Measurements from ENCODE around the gene LUZP2. TPM values are rescaled to one million over a fixed set of nuclear protein-coding genes. Genes with fewer than 3 reads are reported as not detected.

LUZP2 gene
- total RNA-seq, 1 experiment from 2014 or later: 0.11 TPM

DNA sequence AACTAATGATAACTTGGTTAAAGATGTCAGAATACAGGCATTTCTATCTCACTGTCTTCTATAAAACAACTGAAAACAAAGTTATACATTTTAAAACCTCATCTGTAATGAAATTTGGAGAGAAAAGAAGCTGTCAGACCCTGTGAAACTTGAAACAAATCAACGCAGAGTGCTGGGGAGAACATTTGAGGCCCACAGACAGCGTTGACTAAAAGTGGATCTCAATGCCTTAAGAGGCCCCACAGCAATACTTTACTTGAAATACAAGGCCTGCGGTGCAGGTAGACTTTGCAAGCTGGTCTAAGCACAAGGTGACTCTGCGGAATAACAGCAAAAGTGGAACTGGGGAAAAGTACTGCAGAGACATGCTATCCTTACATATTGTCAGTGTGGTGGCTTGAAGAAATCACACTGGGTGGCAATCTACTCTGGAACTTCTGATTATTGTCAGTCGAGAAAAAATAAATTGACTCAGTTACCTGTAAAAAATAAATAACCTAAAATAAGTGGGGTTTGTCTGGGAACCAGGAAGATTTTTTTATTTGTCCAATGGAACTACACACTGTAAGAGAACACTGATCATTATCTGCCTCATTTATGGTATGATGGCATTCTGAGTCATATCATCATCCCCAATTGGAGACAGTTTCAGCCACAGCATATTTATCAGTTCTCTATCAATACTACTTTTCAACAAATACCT is 138.9 kb downstream of the LUZP2 start:
- peaks cover 4% of the 10 kb centered on the region for H3F3A ChIP-seq (ENCODE audit: low read length, unreplicated experiment)
- no peaks in the 10 kb centered on the region for H3K79me2 ChIP-seq (ENCODE audit: low read length)
- intact Hi-C loops (cut with micrococcal nuclease): loop anchor here (1.0 to 5.0 kb wide), 3 partner anchors 48 to 123 kb away; no protein-coding TSS in a partner anchor
- CTCF ChIA-PET: no interaction called here
- no peaks in the 10 kb centered on the region for H3K36me3 ChIP-seq (ENCODE audit: low read depth, low read length)
- BruUV-seq (replicated peaks): no TSS peak
- POLR2A ChIA-PET (ENCODE audit: unreplicated experiment): no interaction called here
- peak overlapping the region; percentile 38 for H3K4me3 ChIP-seq (ENCODE audit: low read length)
- ATAC-seq (peak; percentile 87), DNase-seq (peak; percentile 90)
- H3K9me3 ChIP-seq (ENCODE audit: low read length): no peaks in the 10 kb centered on the region
- H2AFZ ChIP-seq (ENCODE audit: low read length): peak overlapping the region; percentile 61; the same call in 1 of the 2 replicates
- H3K9ac ChIP-seq (ENCODE audit: low read length): peak overlapping the region; percentile 88
- no peaks in the 10 kb centered on the region for H3K27me3 ChIP-seq (ENCODE audit: low read length)
- peaks cover 36% of the 10 kb centered on the region for H3K4me1 ChIP-seq (ENCODE audit: insufficient read depth, low read length)
- H3K9me2 ChIP-seq (replicated peaks; ENCODE audit: low read length): no peaks in the 10 kb centered on the region
- peak overlapping the region; percentile 81 for H3K4me2 ChIP-seq (ENCODE audit: low read length)
- TF ChIP-seq, protein P1, sequence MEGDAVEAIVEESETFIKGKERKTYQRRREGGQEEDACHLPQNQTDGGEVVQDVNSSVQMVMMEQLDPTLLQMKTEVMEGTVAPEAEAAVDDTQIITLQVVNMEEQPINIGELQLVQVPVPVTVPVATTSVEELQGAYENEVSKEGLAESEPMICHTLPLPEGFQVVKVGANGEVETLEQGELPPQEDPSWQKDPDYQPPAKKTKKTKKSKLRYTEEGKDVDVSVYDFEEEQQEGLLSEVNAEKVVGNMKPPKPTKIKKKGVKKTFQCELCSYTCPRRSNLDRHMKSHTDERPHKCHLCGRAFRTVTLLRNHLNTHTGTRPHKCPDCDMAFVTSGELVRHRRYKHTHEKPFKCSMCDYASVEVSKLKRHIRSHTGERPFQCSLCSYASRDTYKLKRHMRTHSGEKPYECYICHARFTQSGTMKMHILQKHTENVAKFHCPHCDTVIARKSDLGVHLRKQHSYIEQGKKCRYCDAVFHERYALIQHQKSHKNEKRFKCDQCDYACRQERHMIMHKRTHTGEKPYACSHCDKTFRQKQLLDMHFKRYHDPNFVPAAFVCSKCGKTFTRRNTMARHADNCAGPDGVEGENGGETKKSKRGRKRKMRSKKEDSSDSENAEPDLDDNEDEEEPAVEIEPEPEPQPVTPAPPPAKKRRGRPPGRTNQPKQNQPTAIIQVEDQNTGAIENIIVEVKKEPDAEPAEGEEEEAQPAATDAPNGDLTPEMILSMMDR (conservative IDR thresholded peaks at IDR 0.05; ENCODE audit: low read depth, low read length): 0 out of 2 replicates have a peak, but pooled peaks have one; percentile 24
- TF ChIP-seq EZH2 (IDR thresholded peaks at IDR 0.05; ENCODE audit: low read length, unreplicated experiment): no peak
- peak overlapping the region; percentile 100 for H3K27ac ChIP-seq (ENCODE audit: low read length)
- H4K20me1 ChIP-seq (ENCODE audit: low read length): no peaks in the 10 kb centered on the region

DNA sequence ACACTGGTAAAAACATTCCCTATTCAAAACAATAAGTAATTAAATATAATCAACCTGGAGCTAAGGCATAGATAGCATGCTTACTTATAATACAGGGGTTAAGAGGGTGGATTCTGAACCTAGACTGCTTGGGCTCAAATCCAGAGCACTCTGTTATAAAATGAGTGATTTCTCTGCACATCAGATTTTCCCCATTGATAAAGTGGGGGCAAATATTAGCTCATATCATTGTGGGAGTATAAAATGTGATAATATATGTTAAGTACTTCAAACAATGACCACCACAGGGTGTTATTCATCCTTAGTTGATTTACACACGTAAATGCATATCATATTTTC is 139.4 kb downstream of the LUZP2 start:
- no peaks in the 10 kb centered on the region for H3K9me3 ChIP-seq (ENCODE audit: low read length)
- H2AFZ ChIP-seq (ENCODE audit: low read length): no peak overlapping the region
- no peaks in the 10 kb centered on the region for H4K20me1 ChIP-seq (ENCODE audit: low read length)
- ChIA-PET POLR2A (ENCODE audit: unreplicated experiment) (no interaction called here), CTCF (interaction anchor here (0.6 kb wide), 1 partner anchor 124 kb away, joined by 3 read pairs; no protein-coding TSS in a partner anchor)
- peak overlapping the region; percentile 56 for H3K4me2 ChIP-seq (ENCODE audit: low read length)
- no peaks in the 10 kb centered on the region for H3K27me3 ChIP-seq (ENCODE audit: low read length)
- H3K4me1 ChIP-seq (ENCODE audit: insufficient read depth, low read length): peaks cover 36% of the 10 kb centered on the region
- peak overlapping the region; percentile 100 for H3K27ac ChIP-seq (ENCODE audit: low read length)
- H3F3A ChIP-seq (ENCODE audit: low read length, unreplicated experiment): peaks cover 4% of the 10 kb centered on the region
- intact Hi-C loops (cut with micrococcal nuclease): loop anchor here (1.0 to 5.0 kb wide), 3 partner anchors 49 to 124 kb away; no protein-coding TSS in a partner anchor
- ATAC-seq: peak; percentile 55
- H3K4me3 ChIP-seq (ENCODE audit: low read length): no peak overlapping the region
- DNase-seq: peak; percentile 63
- H3K9ac ChIP-seq (ENCODE audit: low read length): peak overlapping the region; percentile 51
- BruUV-seq (replicated peaks): no TSS peak
- H3K36me3 ChIP-seq (ENCODE audit: low read depth, low read length): no peaks in the 10 kb centered on the region
- no peaks in the 10 kb centered on the region for H3K79me2 ChIP-seq (ENCODE audit: low read length)
- no peaks in the 10 kb centered on the region for H3K9me2 ChIP-seq (replicated peaks; ENCODE audit: low read length)
- TF ChIP-seq, protein P1 (conservative IDR thresholded peaks at IDR 0.05; ENCODE audit: low read depth, low read length): no peak
- TF ChIP-seq EZH2phosphoT487 (IDR thresholded peaks at IDR 0.05; ENCODE audit: borderline replicate concordance, low read length) (no peak), EZH2 (IDR thresholded peaks at IDR 0.05; ENCODE audit: low read length, unreplicated experiment) (no peak)

DNA sequence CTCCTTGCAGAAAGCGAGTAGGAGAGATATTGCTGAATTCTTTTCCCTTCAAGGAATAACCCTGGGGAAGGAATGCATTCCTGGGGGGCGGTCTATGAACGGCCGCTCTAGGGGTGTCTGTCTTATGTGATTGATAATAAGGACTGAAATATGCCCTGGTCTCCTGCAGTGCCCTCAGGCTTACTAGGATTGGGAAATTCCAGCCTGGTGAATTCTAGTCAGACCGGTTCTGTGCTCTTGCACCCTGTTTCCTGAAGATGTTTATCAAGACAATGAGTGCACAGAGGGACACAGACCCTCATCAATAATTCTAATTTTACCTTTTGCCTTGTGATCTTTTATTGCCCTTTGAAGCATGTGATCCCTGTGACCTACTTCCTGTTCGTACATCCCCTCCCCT is 140.7 kb downstream of the LUZP2 start:
- H3K4me2 ChIP-seq (ENCODE audit: low read length): peak overlapping the region; percentile 43; the same call in 1 of the 2 replicates
- H3K79me2 ChIP-seq (ENCODE audit: low read length): no peaks in the 10 kb centered on the region
- no peak overlapping the region for H3K4me3 ChIP-seq (ENCODE audit: low read length)
- intact Hi-C loops (cut with micrococcal nuclease): loop anchor here (5.0 kb wide), 2 partner anchors 50 to 125 kb away; no protein-coding TSS in a partner anchor
- BruUV-seq (replicated peaks): no TSS peak
- H2AFZ ChIP-seq (ENCODE audit: low read length): no peak overlapping the region
- H4K20me1 ChIP-seq (ENCODE audit: low read length): no peaks in the 10 kb centered on the region
- peak overlapping the region; percentile 100 for H3K27ac ChIP-seq (ENCODE audit: low read length)
- no peaks in the 10 kb centered on the region for H3K9me3 ChIP-seq (ENCODE audit: low read length)
- peak overlapping the region; percentile 51 for H3K9ac ChIP-seq (ENCODE audit: low read length)
- no peaks in the 10 kb centered on the region for H3K9me2 ChIP-seq (replicated peaks; ENCODE audit: low read length)
- DNase-seq: peak; percentile 40
- peaks cover 4% of the 10 kb centered on the region for H3F3A ChIP-seq (ENCODE audit: low read length, unreplicated experiment)
- no peaks in the 10 kb centered on the region for H3K27me3 ChIP-seq (ENCODE audit: low read length)
- ATAC-seq: no peak
- peaks cover 36% of the 10 kb centered on the region for H3K4me1 ChIP-seq (ENCODE audit: insufficient read depth, low read length)
- CTCF ChIA-PET: no interaction called here
- H3K36me3 ChIP-seq (ENCODE audit: low read depth, low read length): no peaks in the 10 kb centered on the region
- TF ChIP-seq, protein P1 (conservative IDR thresholded peaks at IDR 0.05; ENCODE audit: low read depth, low read length): no peak
- no peak for TF ChIP-seq EZH2phosphoT487 (IDR thresholded peaks at IDR 0.05; ENCODE audit: borderline replicate concordance, low read length)
- TF ChIP-seq EZH2 (IDR thresholded peaks at IDR 0.05; ENCODE audit: low read length, unreplicated experiment): no peak
- POLR2A ChIA-PET (ENCODE audit: unreplicated experiment): no interaction called here

All from PC-3 (cell line).